NT2/D1 (cell line): ENCODE data around the gene S1PR4.

Source experiments
- YY1 ChIP-seq: IDR thresholded peaks from 2 replicates; pipeline ENCODE4 v1.6.1; 2011; ENCODE audit not compliant: insufficient read length, insufficient read depth
- ZNF274 ChIP-seq: IDR thresholded peaks from 2 replicates; pipeline ENCODE4 v1.6.1; 2011; ENCODE audit warnings: mild to moderate bottlenecking, low read depth, low read length

- TF ChIP-seq ZNF274: no peak
- no peak for TF ChIP-seq YY1
Measured at GRCh38 chr19:3203805-3204645, 25.5 kb downstream of the S1PR4 start.
